Kidney capillary endothelial cell (primary cell): ENCODE data around the gene ZNF208.
"Not testable (repeated sequence)": the region's sequence is repeated elsewhere in the genome, so short reads cannot be mapped to it uniquely, and the experiment has no call there.

Source experiments
- DNase-seq: peaks from one replicate; pipeline ENCODE4 v3.0.0-alpha.2; 2018; ENCODE audit warnings: low spot score

Gene ZNF208

DNA sequence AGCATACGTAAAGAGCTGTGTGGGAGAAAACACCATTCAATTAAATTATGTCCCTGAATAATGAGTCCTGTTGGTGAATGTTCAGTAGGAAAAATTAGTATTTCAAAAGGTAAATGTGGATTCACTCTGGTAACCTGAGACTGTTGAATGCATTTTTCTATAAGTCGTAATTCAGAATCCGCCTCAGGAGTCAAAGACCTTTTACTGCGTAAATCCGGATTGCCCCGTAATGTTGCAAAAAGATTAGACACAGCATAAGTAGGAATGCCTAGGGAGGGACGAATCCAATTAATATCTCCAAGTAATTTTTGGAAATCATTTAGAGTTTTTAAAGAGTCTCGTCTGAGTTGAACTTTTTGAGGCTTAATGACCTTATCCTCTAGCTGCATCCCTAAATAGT lies 126.0 kb downstream of the ZNF208 start:
- not testable (repeated sequence) for DNase-seq

- no peak for DNase-seq
These were observed 127.2 kb downstream of the ZNF208 start for GRCh38 chr19:21883516-21883915.
